Choroid plexus epithelial cell (primary cell): ENCODE results near the gene TRPV2.

Experiments
- DNase-seq: peaks from one replicate; pipeline ENCODE4 v3.0.0-alpha.2; 2010; ENCODE audit warnings: low read depth
- H3K4me3 ChIP-seq: 2 replicates; pipeline ENCODE4 v1.5.1; 2011; ENCODE audit warnings: low read depth, mild to moderate bottlenecking, control low read depth, low read length, moderate library complexity
- CTCF ChIP-seq: conservative IDR thresholded peaks from 2 replicates; pipeline ENCODE4 v1.5.1; 2011; ENCODE audit warnings: low read depth, mild to moderate bottlenecking, control low read depth, inconsistent platforms, low read length, moderate library complexity

Gene TRPV2

GRCh38 chr17:16477666-16478065 is 62.3 kb downstream of the TRPV2 start:
- no peak for DNase-seq
- no peak overlapping the region for H3K4me3 ChIP-seq
- TF ChIP-seq CTCF, result no peak

GRCh38 chr17:16478649-16479048 is 63.3 kb downstream of the TRPV2 start:
- H3K4me3 ChIP-seq, result no peak overlapping the region
- no peak for TF ChIP-seq CTCF
- no peak for DNase-seq

- DNase-seq, result no peak
- no peak overlapping the region for H3K4me3 ChIP-seq
- no peak for TF ChIP-seq CTCF
Measured at GRCh38 chr17:16479264-16479663, 63.9 kb downstream of the TRPV2 start.

GRCh38 chr17:16480995-16481394 is 65.6 kb downstream of the TRPV2 start:
- TF ChIP-seq CTCF, result no peak
- DNase-seq, result no peak
- no peak overlapping the region for H3K4me3 ChIP-seq

GRCh38 chr17:16482253-16482652 is 66.9 kb downstream of the TRPV2 start:
- no peak for TF ChIP-seq CTCF
- DNase-seq, result no peak
- no peak overlapping the region for H3K4me3 ChIP-seq

GRCh38 chr17:16483021-16483645 is 67.8 kb downstream of the TRPV2 start:
- TF ChIP-seq CTCF, result no peak
- H3K4me3 ChIP-seq, result no peak overlapping the region
- DNase-seq, result no peak

GRCh38 chr17:16484445-16485175 is 69.2 kb downstream of the TRPV2 start:
- TF ChIP-seq CTCF, result no peak
- H3K4me3 ChIP-seq, result no peak overlapping the region
- no peak for DNase-seq
